Midbrain (tissue), 1 donor: ENCODE measurements around the gene KCNN4.
"Not testable (repeated sequence)": the region's sequence is repeated elsewhere in the genome, so short reads cannot be mapped to it uniquely, and the experiment has no call there.

Experiments used
- DNase-seq: peaks from one replicate; lab custom pipeline; 2025; lab: John Stamatoyannopoulos, UW

KCNN4 gene

DNA sequence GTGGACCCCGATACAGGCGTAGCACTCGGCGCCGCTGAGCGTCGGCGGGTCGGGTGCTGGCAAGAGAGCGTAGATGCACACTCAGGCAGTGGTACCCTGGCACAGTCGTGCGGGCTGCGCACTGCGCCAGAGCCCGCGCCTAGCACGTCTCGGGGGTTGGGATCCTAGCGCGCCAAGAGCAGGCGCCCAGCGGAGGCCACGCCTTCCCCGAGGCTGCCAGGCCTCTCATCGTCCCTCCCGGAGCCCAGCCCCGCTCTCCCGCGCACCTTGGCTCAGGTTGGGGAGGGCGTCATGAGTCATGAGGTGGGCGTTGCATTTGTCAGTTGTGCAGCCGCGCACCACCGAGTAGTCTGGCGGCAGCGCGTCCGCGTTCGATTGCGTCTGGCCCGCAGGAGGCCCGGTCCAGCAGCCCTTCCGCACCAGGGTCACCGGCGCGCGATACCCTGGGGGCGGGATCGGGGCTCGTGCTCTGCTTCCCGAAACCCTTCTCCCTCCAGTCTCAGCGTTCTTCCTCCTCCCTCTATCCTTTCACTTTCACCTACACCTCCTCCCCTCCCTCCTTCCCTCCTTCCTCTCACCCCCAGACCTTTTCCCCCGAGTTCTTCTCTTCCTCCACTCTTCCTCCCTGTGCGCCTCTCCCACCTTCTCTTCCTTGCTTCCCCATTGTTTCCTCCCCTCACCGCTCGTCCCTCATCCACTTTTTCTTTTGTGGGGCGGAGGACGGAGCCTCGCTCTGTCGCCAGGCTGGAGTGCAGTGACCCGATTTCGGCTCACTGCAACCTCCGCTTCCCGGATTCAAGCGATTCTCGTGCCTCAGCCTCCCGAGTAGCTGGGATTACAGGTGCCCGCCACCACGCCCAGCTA, 18.0 kb upstream of the KCNN4 start:
- no peak for DNase-seq

- DNase-seq: no peak
Observed at GRCh38 chr19:43798026-43798545, 17.3 kb upstream of the KCNN4 start.

GRCh38 chr19:43797556-43797955, 16.8 kb upstream of the KCNN4 start:
- DNase-seq: no peak

DNA sequence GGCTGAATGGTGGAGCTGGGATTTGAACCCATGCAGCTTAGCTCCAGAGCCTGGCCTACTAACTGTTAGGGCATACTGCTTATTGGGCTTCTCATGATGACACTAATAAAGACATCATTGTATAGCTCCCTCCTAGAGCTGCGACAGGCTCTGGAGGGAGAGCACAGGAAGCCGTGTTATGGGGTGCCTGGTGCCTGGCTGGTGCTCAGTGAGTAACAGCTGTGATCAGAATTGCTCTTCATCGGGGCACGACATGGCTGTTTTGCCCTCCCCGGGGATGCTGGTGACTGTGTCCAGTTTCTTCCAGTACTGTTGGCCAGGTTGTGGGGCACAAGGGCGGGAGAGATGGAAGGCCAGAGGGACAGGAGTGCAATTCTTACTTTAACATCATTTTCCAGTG, 16.3 kb upstream of the KCNN4 start:
- no peak for DNase-seq

DNA sequence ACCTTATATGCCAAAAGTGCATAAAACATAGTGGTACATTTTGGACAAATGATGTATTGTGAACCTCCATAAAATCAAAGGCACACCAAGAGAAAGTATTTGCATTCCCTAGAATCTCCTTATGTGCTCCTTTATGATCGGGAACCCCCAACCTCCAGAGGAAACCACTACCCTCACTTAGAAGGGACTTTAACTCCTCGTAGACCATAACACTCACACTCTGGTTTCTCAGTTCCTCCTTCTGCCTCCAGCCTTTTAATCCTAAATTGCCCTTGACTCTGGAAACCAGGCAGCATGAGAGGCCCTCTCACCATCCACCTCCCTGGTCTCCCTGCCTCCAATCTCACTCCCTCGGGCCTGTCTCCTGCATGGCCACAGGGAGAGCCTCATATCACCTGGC, 9.8 kb upstream of the KCNN4 start:
- DNase-seq: no peak

DNA sequence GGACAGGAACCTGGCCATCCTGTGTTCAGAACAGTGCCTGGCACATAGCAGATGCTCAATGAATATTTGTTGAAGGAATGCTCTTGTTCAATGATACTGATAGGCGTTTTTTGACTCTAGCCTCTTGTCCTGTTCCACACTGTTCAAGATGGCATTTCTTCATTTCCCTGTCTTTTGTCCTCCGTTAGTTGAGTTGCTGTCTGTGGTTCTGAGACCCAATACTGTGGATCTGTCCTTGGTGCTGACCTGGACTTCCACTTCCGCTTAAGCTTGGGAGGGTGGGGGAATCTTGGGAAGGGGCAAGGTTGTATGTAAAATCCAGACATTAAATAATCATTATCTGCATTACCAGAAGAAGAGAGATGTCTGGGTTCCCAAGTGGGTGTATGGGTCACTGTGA, 8.3 kb upstream of the KCNN4 start:
- no peak for DNase-seq

DNA sequence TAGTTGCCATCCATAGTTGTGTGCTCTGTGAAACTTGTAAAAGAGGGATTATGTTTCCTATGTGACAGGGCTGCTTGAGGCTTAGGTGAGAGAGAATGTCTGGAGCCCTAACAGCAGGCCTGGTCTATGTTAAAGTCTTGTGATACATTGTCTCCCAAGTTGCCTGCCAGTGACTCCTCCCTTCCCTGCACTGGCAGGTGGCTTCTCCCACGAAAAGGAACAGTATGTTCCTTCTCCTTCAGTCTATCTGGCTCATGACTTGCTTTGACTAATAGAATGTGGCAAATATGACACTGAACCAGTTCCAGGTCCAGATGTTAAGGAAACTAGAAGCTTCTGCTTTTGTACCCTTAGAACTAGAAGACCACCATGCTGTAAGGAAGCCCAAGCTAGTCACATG, 5.9 kb upstream of the KCNN4 start:
- DNase-seq: no peak

DNA sequence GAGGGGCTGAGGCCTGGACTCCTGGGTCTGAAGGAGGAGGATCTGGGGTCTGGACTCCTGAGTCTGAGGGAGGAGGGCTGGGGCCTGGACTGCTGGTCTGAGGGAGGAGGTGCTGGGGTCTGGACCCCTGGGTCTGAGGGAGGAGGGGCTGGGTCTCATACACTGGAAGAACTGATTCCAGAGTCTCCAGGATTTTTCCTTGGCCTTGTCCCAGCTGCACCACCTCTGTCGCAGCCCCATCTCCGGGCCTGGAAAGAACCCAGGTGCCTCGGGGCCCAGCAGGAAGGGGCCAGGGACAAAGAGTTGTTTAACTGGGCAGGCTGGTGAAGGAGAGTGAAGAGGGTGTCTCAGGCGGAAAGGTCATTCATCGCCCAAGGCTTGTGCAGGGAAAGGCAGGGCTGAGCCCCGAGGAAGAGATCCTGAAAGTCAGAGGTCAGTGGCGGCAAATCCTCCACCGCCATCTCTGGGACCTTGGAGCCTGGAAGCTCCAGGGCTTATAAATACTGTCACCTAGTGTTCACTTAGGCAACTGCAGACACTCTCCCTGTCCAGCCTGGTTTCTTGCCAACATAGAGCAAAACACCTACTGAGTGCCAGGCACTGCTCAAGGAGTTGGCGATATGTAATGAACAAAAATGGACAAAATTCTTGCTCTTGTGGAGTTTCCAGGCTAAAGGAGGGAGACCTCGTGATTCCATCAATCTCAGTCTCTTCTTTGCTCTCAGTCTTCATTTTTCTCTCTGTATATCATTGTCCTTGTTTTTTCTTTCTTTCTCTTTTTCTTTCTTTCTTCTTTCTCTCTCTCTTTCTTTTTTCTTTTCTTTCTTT, 4.4 kb upstream of the KCNN4 start:
- DNase-seq: peak; percentile 41

DNA sequence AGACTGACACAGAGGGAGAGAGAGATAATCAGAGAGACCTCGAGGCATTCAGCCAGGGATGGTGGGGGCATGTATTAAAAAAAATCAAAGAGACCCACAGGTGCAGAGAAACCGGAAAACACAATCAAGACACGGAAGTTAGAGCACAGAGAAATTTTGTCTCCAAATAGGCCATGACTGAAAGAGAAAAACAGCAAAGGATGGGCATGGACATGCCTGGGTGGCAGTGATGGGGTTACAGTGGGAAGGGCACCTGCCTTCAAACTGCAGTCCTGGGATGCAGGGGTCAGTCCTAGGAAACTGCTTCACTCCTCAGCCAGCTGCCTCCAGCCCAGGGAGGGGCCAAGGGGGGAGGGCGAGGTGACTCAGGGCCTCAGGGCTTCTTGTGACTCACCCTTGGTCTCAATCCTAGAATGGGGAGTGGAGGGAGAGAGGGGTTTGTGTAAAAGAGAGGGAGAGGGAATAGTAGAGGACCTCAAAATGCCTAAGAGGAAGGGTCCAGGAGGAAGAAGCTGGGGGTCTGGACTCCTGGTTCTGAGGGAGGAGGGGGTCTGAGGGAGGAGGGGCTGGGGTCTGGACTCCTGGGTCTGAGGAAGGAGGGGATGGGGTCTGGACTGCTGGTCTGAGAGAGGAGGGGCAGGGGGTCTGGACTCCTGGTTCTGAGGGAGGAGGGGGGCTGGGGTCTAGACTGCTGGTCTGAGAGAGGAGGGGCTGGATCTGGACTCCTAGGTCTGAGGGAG, 3.6 kb upstream of the KCNN4 start:
- DNase-seq: no peak

DNA sequence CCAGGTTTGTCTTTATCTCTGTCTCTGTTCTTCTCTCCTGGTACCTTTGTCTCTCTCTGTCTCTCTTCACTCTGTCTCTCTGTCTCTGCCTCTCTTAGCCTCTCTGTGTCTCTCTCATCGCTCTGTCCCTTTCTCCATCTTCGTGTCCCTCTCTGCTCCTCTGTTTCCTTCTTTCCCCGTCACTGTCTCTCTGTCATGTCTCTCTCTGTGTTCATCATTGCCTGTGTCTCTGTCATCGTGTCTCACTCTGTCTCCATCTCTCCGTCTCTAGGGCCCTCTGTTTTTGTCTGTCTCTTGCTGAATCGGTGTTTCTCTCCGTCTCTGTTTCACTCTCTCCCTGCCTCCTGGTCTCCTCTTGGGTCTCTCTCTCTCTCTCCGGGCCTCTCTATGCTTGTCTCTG, 2.9 kb upstream of the KCNN4 start:
- no peak for DNase-seq

DNA sequence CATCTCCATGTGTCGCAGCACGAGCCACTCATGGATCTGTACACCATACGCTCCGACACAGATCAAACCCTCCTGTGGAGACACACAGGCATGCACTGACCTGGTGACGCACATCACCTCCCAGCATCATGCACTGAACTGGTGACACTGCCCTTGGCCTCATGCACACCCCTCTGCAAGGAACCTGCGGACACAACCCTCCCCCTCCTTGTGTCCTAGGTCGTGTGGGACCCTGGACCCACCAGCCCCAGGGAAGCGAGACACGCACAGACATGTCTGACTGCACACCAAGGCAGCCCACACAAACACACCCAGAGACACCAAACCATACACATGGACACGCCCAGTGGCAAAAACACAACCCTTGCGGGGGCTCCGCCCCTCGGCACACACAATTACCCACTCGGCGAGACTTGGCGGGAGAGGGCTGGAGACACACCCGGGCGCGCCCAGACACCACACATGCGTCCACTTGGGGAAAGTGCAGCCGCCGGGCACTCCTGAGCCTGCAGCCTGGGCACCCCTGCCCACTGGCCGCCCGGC, 2.0 kb upstream of the KCNN4 start:
- no peak for DNase-seq

DNA sequence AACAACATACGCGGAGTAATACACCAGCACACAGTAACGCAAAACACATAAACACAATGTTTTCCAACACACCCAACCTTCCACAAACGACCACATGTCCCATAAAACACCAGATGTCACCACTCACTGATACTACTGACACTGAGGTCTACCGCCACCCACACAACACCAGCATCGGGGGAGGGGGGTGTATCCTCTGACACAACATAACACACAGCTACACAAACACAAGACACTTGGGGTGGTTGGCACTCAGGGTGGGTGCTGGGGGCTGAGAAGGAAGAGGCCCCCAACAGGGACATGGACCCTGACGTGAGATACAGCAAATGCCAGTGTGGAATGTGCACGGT, 1.5 kb upstream of the KCNN4 start:
- DNase-seq: no peak

- DNase-seq: no peak
Observed at GRCh38 chr19:43781630-43782310, 997 bp upstream of the KCNN4 start.

DNA sequence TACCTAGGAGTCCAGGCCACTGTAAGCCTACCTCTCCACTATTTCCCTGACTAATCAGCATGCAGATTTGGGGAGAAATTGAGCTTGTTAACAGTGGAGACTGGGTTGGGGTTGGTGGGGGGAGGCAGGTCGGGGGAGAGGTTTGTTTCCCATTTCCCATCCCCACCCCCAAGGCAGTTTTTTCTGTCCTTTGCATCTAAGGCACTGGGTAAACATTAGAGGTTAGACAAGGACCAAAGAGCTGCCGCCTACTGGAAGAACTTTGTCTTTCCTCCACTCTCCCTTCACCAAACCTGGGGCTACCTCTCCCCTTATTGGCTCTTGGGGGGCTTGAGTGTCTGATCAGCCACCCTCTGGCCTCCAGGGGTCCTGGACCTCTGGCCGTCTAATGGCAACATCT, 953 bp downstream of the KCNN4 start:
- no peak for DNase-seq

- DNase-seq: no peak
Observed at GRCh38 chr19:43779147-43779819, 1.5 kb downstream of the KCNN4 start.

DNA sequence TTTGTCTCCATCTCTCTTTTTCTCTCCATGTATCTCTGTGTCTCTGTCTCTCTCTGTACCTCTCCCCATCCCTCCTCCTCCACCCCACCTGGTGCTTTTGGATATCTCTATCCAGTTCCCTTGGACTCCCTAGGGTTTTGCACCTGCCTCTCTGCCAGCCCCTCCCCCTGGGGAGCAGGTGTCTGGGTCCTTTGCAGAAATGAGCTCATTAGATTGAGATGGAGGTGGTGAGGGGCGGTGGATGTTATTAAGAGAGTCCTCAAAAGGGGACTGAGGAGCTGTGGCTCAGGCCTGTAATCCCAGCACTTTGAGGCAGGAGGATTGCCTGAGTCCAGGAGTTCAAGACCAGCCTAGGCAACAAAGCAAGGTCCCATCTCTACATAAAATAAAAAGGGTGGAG, 2.1 kb downstream of the KCNN4 start:
- no peak for DNase-seq

- DNase-seq: no peak
Observed at GRCh38 chr19:43777163-43777695, 3.5 kb downstream of the KCNN4 start.

GRCh38 chr19:43776286-43776685, 4.5 kb downstream of the KCNN4 start:
- DNase-seq: no peak

DNA sequence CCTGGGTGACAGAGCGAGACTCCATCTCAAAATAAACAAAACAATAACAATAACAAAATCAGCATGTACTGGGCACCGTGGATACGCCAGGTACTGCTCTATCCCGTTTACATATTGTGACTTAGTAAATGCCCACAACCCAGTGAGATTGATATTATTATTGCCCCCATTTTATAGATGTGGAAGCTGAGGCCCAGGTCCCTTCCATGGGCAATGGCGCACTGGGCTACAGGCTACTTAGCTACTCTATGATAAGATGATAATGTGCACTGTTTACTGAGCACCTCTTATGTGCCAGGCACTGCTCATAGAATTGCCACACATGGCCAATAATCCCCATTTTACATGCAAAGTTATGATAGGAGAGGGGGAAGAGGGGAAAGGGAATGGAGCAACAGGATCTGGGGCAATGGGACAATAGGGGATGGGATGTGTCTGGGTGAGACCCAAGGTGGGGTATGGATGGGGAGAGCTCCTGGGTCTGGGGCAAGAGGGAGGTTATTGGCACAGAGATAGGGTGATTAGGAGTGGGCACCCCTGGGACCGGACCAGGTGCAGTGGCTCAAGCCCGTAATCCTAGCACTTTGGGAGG, 5.4 kb downstream of the KCNN4 start:
- no peak for DNase-seq

DNA sequence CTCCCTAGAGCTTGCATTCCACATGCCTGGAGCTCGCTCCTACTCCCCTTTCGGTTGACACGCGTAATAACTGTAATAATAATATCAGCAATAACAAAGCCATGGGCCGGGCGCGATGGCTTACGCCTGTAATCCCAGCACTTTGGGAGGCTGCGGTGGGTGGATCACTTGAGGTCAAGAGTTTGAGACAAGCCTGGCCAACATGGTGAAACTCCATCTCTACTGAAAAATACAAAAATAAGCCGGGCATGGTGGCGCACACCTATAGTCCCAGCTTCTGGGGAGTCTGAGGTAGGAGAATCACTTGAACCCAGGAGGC, 5.9 kb downstream of the KCNN4 start:
- not testable (repeated sequence) for DNase-seq
